Neural cell (in vitro differentiated cells): ENCODE measurements around the gene SLC38A7.

Experiments used
- CTCF ChIP-seq: fragments of 450-650 bp; IDR thresholded peaks from 2 replicates; pipeline ENCODE4 v1.5.1; 2014; ENCODE audit warnings: antibody characterized with exemption, mild to moderate bottlenecking, moderate library complexity; ENCODE audit not compliant: poor library complexity, severe bottlenecking
- EP300 ChIP-seq: fragments of 450-650 bp; conservative IDR thresholded peaks from 2 replicates; pipeline ENCODE4 v1.6.1; 2014; ENCODE audit warnings: antibody characterized with exemption, mild to moderate bottlenecking, moderate library complexity; ENCODE audit not compliant: poor library complexity, severe bottlenecking
- EZH2 ChIP-seq: fragments of 200-600, 300-800 bp; shearing (Covaris generic), sonication (generic); IDR thresholded peaks from 2 replicates; pipeline ENCODE4 v1.6.1; 2014; ENCODE audit warnings: antibody characterized with exemption, low read length, borderline replicate concordance, mild to moderate bottlenecking; ENCODE audit not compliant: insufficient read depth, poor library complexity, severe bottlenecking
- POLR2AphosphoS5 ChIP-seq: IDR thresholded peaks from 2 replicates; pipeline ENCODE4 v1.6.1; 2012
- RAD21 ChIP-seq: fragments of 450-650 bp; conservative IDR thresholded peaks from 2 replicates; pipeline ENCODE4 v1.6.1; 2014; ENCODE audit warnings: antibody characterized with exemption, mild to moderate bottlenecking, moderate library complexity
- REST ChIP-seq: IDR thresholded peaks from 2 replicates; pipeline ENCODE4 v1.6.1; 2012; ENCODE audit warnings: borderline replicate concordance
- SMC3 ChIP-seq: fragments of 450-650 bp; conservative IDR thresholded peaks from 2 replicates; pipeline ENCODE4 v1.6.1; 2014; ENCODE audit warnings: antibody characterized with exemption, mild to moderate bottlenecking, moderate library complexity; ENCODE audit not compliant: poor library complexity
- TAF1 ChIP-seq: IDR thresholded peaks from 2 replicates; pipeline ENCODE4 v1.6.1; 2012; ENCODE audit warnings: low read depth

- TF ChIP-seq POLR2AphosphoS5 (no peak), CTCF (no peak), EZH2 (no peak), EP300 (no peak), RAD21 (no peak), TAF1 (no peak), REST (no peak), SMC3 (no peak)
These were observed 24.8 kb upstream of the SLC38A7 start for GRCh38 chr16:58709333-58709732.
